Left lung (tissue), 10 donors: ENCODE results near the gene PSMC3IP. TPM values are rescaled to one million over a fixed set of nuclear protein-coding genes. Genes with fewer than 3 reads are reported as not detected.

Experiments used
- ATAC-seq: fragments of 200-7000 bp; cut with Tn5 transposase; one replicate; pipeline ENCODE4 v1.9.1; 2020; ENCODE audit warnings: moderate library complexity
- DNase-seq, 4 donors: peaks; one replicate each; pipeline ENCODE4 v3.0.0-alpha.2; 2013 to 2020
- H3K27ac ChIP-seq, 2 donors: fragments of 200-600 bp; sonication (generic) in 1 of 2; one replicate each; pipeline versions ENCODE4 v1.5.0 to v1.8.0; 2020 to 2021
- H3K27me3 ChIP-seq, 2 donors: fragments of 200-600 bp; sonication (generic) in 1 of 2; one replicate each; pipeline versions ENCODE4 v1.5.0 to v1.8.0; 2020 to 2021
- H3K36me3 ChIP-seq, 2 donors: fragments of 200-600 bp; sonication (generic) in 1 of 2; one replicate each; pipeline versions ENCODE4 v1.5.0 to v1.8.0; 2020 to 2021
- H3K4me1 ChIP-seq, 2 donors: fragments of 200-600 bp; one replicate each; pipeline ENCODE4 v1.8.0; 2021
- H3K4me3 ChIP-seq, 2 donors: fragments of 200-600 bp; sonication (generic) in 1 of 2; one replicate each; pipeline versions ENCODE4 v1.5.0 to v1.8.0; 2020 to 2021; ENCODE audit warnings: mild to moderate bottlenecking in 1 of 2
- H3K9me3 ChIP-seq, 2 donors: fragments of 200-600 bp; sonication (generic) in 1 of 2; one replicate each; pipeline versions ENCODE4 v1.5.0 to v1.8.0; 2020 to 2021
- CTCF ChIP-seq, 2 donors: fragments of 200-600 bp; sonication (generic) in 1 of 2; IDR thresholded peaks; one replicate each; pipeline versions ENCODE4 v1.5.0 to v1.8.0; 2021; ENCODE audit warnings: antibody characterized with exemption in 2 of 2
- intact Hi-C, 2 donors: fragments of 100-400 bp; cut with DNase I; formaldehyde crosslinking; loops; one replicate each; pipeline versions ENCODE4 v1.11.2 to v1.14.2; 2022
- polyA plus RNA-seq, 6 donors: library from polyadenylated mRNA; unstranded; fragments of 120-200 nt; gene quantifications; one replicate each; pipeline ENCODE4 v1.2.1, GENCODE V29; 2013; ENCODE audit not compliant: insufficient read length in 6 of 6
- total RNA-seq, 2 donors: library from RNA; stranded (reverse); fragmentation: NEBNext Ultra II Directional; extraction: Animal tissue kit (Norgen Biotek cat#: 25700); gene quantifications; one replicate each; pipeline ENCODE4 v1.2.1, GENCODE V29; 2021
- donor health status: DM: no; HTN: yes; CAD: no.
- donor health status: DM: no; HTN: no; CAD: no.

PSMC3IP gene
- total and polyA plus RNA-seq, 8 donors: 6.5 to 21.4 (median 18.4) TPM

- no peak overlapping the region for H3K4me3 ChIP-seq
- H3K27me3 ChIP-seq: no peaks in the 10 kb centered on the region
- intact Hi-C loops: no loop called here
- H3K9me3 ChIP-seq: no peaks in the 10 kb centered on the region
- DNase-seq (no peak), ATAC-seq (no peak)
- peaks cover 0 to 32% of the 10 kb centered on the region in 2 donors for H3K36me3 ChIP-seq
- H3K4me1 ChIP-seq: peaks cover 0 to 9% of the 10 kb centered on the region in 2 donors
- no peak for TF ChIP-seq CTCF (IDR thresholded peaks at IDR 0.05)
- H3K27ac ChIP-seq: no peak overlapping the region
These were observed 18.9 kb upstream of the PSMC3IP start for GRCh38 chr17:42596386-42596785.

GRCh38 chr17:42591411-42591810 lies 13.9 kb upstream of the PSMC3IP start:
- no peaks in the 10 kb centered on the region for H3K4me1 ChIP-seq
- ATAC-seq: no peak
- peaks cover 0 to 77% of the 10 kb centered on the region in 2 donors for H3K36me3 ChIP-seq

GRCh38 chr17:42590886-42591285 lies 13.4 kb upstream of the PSMC3IP start:
- intact Hi-C loops: no loop called here
- Histone ChIP-seq H3K4me1 (peaks cover 1 to 3% of the 10 kb centered on the region in 2 donors), H3K27me3 (no peaks in the 10 kb centered on the region), H3K9me3 (no peaks in the 10 kb centered on the region), H3K4me3 (no peak overlapping the region), H3K27ac (no peak overlapping the region), H3K36me3 (peaks cover 0 to 78% of the 10 kb centered on the region in 2 donors)
- TF ChIP-seq CTCF (IDR thresholded peaks at IDR 0.05): no peak
- ATAC-seq (no peak), DNase-seq (no peak)

More at GRCh38 chr17:42591411-42591810, 13.9 kb upstream of the PSMC3IP start:
- intact Hi-C loops: no loop called here
- H3K9me3 ChIP-seq: no peaks in the 10 kb centered on the region
- H3K27ac ChIP-seq: no peak overlapping the region
- H3K4me3 ChIP-seq: no peak overlapping the region
- no peak for TF ChIP-seq CTCF (IDR thresholded peaks at IDR 0.05)
- no peaks in the 10 kb centered on the region for H3K27me3 ChIP-seq
- DNase-seq: no peak

GRCh38 chr17:42586514-42587230 lies 9.1 kb upstream of the PSMC3IP start:
- no peak overlapping the region for H3K27ac ChIP-seq
- H3K27me3 ChIP-seq: no peaks in the 10 kb centered on the region
- no peak for ATAC-seq
- H3K4me3 ChIP-seq: no peak overlapping the region
- peaks cover 0 to 100% of the 10 kb centered on the region in 2 donors for H3K36me3 ChIP-seq
- TF ChIP-seq CTCF (IDR thresholded peaks at IDR 0.05): no peak
- peaks cover 4 to 19% of the 10 kb centered on the region in 2 donors for H3K4me1 ChIP-seq
- DNase-seq: no peak
- no peaks in the 10 kb centered on the region for H3K9me3 ChIP-seq
- intact Hi-C loops: no loop called here

- DNase-seq (no peak), ATAC-seq (peak; percentile 88)
- peaks cover 4 to 19% of the 10 kb centered on the region in 2 donors for H3K4me1 ChIP-seq
- no peak overlapping the region for H3K4me3 ChIP-seq
- intact Hi-C loops: no loop called here
- H3K9me3 ChIP-seq: no peaks in the 10 kb centered on the region
- peak overlapping the region; percentile 8 to 66 for H3K27ac ChIP-seq
- peaks cover 0 to 100% of the 10 kb centered on the region in 2 donors for H3K36me3 ChIP-seq
- TF ChIP-seq CTCF (IDR thresholded peaks at IDR 0.05): no peak
- H3K27me3 ChIP-seq: no peaks in the 10 kb centered on the region
These were observed 7.8 kb upstream of the PSMC3IP start for GRCh38 chr17:42585353-42585752.
